ENCODE data around the gene MRPS33. TPM values are rescaled to one million over a fixed set of nuclear protein-coding genes. Genes with fewer than 3 reads are reported as not detected.
A peak's percentile ranks its signal among the peaks of the same experiment; 100 is the strongest.
"Not testable (repeated sequence)": the region's sequence is repeated elsewhere in the genome, so short reads cannot be mapped to it uniquely, and the experiment has no call there.

MRPS33 gene
- 54.1 TPM for total RNA-seq

GRCh38 chr7:141014524-141015395 lies at the start of gene MRPS33:
TSS of gene MRPS33 (minus strand) at chr7:141014952. CDS start at chr7:141010633, 4,319 bp downstream.
- peak; percentile 99 for ATAC-seq

- no peak for ATAC-seq
Observed at GRCh38 chr7:141057788-141058187, 43.0 kb upstream of the MRPS33 start.

- ATAC-seq: no peak
Observed at GRCh38 chr7:141055146-141055545, 40.4 kb upstream of the MRPS33 start.

GRCh38 chr7:141053626-141054025 lies 38.9 kb upstream of the MRPS33 start:
- ATAC-seq: peak; percentile 54

- ATAC-seq: no peak
Observed at GRCh38 chr7:141045842-141046620, 31.3 kb upstream of the MRPS33 start.

GRCh38 chr7:141045126-141045841 lies 30.5 kb upstream of the MRPS33 start:
- ATAC-seq: no peak

- no peak for ATAC-seq
Observed at GRCh38 chr7:141043616-141044015, 28.9 kb upstream of the MRPS33 start.

GRCh38 chr7:141042222-141043193 lies 27.8 kb upstream of the MRPS33 start:
- ATAC-seq: peak; percentile 42

- no peak for ATAC-seq
Observed at GRCh38 chr7:141039376-141039775, 24.6 kb upstream of the MRPS33 start.

- not testable (repeated sequence) for ATAC-seq
Observed at GRCh38 chr7:141038100-141038499, 23.3 kb upstream of the MRPS33 start.

- not testable (repeated sequence) for ATAC-seq
Observed at GRCh38 chr7:141032539-141033323, 18.0 kb upstream of the MRPS33 start.

- ATAC-seq: no peak
Observed at GRCh38 chr7:141028767-141029166, 14.0 kb upstream of the MRPS33 start.

- ATAC-seq: no peak
Observed at GRCh38 chr7:141027043-141027442, 12.3 kb upstream of the MRPS33 start.

GRCh38 chr7:141024668-141025067 lies 9.9 kb upstream of the MRPS33 start:
- no peak for ATAC-seq

- ATAC-seq: no peak
Observed at GRCh38 chr7:141023295-141023694, 8.5 kb upstream of the MRPS33 start.

GRCh38 chr7:141017555-141017954 lies 2.8 kb upstream of the MRPS33 start:
- no peak for ATAC-seq

- ATAC-seq: no peak
Observed at GRCh38 chr7:141016349-141016748, 1.6 kb upstream of the MRPS33 start.

GRCh38 chr7:141014125-141014523 lies 628 bp downstream of the MRPS33 start:
- ATAC-seq: no peak

GRCh38 chr7:141013345-141013715 lies 1.4 kb downstream of the MRPS33 start:
- no peak for ATAC-seq

- peak; percentile 63 for ATAC-seq
Observed at GRCh38 chr7:141012696-141013344, 1.9 kb downstream of the MRPS33 start.

Data from esophagus mucosa (tissue), 1 donor.